ENCODE measurements around the gene PPP4R2.

Gene PPP4R2

GRCh38 chr3:73029321-73029796 is 32.7 kb downstream of the PPP4R2 start:
- DNase-seq (ENCODE audit: low read depth) = peak; percentile 92
- H3K4me3 ChIP-seq (ENCODE audit: low read length) = no peak overlapping the region
- no peak for TF ChIP-seq CTCF (IDR thresholded peaks at IDR 0.05; ENCODE audit: insufficient read depth, low read depth, low read length, missing control alignments)

- DNase-seq (ENCODE audit: low read depth) = no peak
- TF ChIP-seq CTCF (IDR thresholded peaks at IDR 0.05; ENCODE audit: insufficient read depth, low read depth, low read length, missing control alignments) = no peak
- H3K4me3 ChIP-seq (ENCODE audit: low read length) = no peak overlapping the region
Measured at GRCh38 chr3:73030073-73030597, 33.5 kb downstream of the PPP4R2 start.

- TF ChIP-seq CTCF (IDR thresholded peaks at IDR 0.05; ENCODE audit: insufficient read depth, low read depth, low read length, missing control alignments) = no peak
- no peak overlapping the region for H3K4me3 ChIP-seq (ENCODE audit: low read length)
- no peak for DNase-seq (ENCODE audit: low read depth)
Measured at GRCh38 chr3:73031573-73032103, 35.0 kb downstream of the PPP4R2 start.

DNA sequence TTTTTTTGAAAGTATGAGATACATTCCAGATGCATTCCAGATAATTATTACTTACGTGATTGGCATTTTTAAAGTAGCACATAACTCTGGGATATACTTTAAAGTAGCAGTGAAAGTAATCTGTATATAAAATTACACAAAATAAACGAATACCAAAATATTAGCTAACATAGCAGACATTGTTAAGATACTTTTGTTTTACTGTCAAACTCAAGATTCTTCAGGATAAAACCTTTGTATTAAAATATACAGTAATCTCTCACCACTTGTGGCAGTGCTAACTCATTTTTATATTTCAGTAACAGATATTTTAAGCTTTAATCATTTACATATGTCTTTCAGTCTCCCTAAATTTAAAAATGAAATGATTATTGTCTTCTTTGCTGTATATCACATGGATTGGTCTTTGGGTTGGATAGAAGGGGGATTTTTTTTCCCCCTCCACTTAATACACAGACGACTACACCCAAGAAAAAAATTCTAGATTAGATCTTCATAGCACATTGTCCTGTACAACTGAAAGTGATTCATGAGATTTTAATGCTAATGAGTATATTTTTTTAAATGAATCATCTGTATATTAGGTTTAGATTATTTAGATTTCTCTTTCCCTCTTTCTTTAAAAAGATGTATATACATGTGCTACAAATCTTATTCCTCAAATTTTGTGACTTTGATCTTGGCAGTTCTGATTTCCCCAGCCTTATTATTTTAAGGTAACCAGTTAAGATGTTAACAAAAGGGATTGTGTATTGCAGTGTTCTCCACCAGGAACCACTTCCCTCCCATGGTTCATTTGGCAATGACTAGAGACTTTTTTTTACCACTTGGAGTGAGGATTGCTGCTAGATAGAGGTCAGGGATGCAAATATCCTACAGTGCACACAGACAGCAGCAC is 40.3 kb downstream of the PPP4R2 start:
- peak; percentile 19 for DNase-seq (ENCODE audit: low read depth)
- no peak overlapping the region for H3K4me3 ChIP-seq (ENCODE audit: low read length)
- TF ChIP-seq CTCF (IDR thresholded peaks at IDR 0.05; ENCODE audit: insufficient read depth, low read depth, low read length, missing control alignments) = no peak

DNA sequence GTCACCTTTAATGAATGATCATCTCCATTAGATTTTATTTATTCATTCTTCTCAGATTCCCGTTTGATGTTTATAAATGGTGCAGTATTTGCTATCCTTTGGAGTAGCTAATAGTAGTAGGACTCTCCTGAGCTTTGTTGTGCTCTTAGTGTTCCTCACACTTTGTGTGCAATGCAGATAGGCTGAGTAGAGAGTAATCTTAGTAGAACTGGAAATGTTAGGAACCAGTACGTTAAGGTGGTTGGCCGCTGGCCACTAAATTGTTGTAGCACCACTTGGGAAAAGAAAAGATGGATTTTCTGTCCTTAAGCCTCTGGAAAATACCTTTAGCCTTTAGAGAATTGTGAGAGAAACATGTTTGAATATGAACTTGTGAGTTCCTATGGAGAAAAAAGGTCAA is 44.9 kb downstream of the PPP4R2 start:
- TF ChIP-seq CTCF (IDR thresholded peaks at IDR 0.05; ENCODE audit: insufficient read depth, low read depth, low read length, missing control alignments) = no peak
- H3K4me3 ChIP-seq (ENCODE audit: low read length) = no peak overlapping the region
- peak; percentile 27 for DNase-seq (ENCODE audit: low read depth)

DNA sequence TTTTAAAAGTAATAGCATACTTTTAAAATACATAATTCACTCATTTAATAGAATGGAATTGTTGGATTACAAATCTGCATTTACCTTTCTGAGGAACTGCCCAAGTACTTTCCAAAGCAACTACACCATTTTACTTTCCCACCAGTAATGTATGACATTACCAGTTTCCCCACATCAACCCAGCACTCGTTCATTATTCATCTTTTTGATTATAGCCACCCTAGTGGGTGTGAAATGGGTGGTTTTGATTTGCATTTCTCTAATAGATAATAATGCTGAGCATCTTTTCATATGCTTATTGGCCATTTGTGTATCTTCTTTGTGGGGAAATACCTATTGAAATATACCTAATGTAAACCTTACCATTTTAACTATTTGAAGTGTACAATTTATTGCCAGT is 46.8 kb downstream of the PPP4R2 start:
- DNase-seq (ENCODE audit: low read depth) = no peak
- no peak for TF ChIP-seq CTCF (IDR thresholded peaks at IDR 0.05; ENCODE audit: insufficient read depth, low read depth, low read length, missing control alignments)
- no peak overlapping the region for H3K4me3 ChIP-seq (ENCODE audit: low read length)

Data from epithelial cell of esophagus (primary cell).